GM18868 (cell line): Measurements from ENCODE around the gene ZDHHC18.
"Not testable (repeated sequence)": the region's sequence is repeated elsewhere in the genome, so short reads cannot be mapped to it uniquely, and the experiment has no call there.

ENCODE experiments used
- ATAC-seq: cut with Tn5 transposase; IDR thresholded peaks from one replicate; pipeline ENCODE4 v1.9.1; 2021; ENCODE audit warnings: mild to moderate bottlenecking, moderate library complexity; ENCODE audit not compliant: unreplicated experiment

Gene ZDHHC18

GRCh38 chr1:26790551-26790953, 35.9 kb upstream of the ZDHHC18 start:
- ATAC-seq = no peak

DNA sequence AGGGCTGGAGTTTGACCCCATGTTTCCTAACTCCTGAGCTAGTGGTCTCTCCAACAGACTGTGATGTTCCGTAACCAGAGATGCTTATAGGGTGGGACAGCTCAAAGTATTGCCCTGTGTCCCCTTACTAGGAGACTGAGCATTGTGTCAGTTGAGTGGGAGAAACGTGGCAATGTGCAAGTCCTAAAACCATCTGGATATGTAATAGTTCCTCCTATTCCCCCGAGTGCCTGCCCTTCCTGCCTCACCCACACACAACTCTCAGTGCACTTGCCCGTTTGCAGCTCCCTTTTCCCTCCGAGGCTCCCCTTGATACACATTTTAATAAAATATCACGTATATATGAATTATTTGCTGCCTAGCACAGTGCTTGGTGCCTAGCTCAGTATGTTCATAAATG, 35.3 kb upstream of the ZDHHC18 start:
- ATAC-seq = no peak

GRCh38 chr1:26791626-26792025, 34.9 kb upstream of the ZDHHC18 start:
- ATAC-seq = no peak

DNA sequence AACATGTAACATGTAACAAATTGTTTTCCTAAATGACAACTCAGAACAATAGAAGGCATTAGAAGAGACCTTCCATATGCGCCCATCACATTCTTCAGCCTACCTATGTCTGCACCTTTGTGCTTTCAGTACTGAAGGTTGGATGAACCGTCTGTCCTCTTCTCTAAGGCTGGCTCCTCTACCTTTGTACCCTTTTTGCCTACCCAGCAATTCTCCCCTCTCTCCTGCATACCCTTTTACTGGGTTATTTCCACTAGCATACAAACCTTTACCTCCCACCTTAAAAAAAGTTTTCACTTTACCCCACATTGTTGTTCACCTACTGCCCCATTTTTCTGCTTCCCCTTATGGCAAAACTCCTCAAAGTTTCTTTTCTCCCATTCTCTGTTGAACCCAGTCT, 33.6 kb upstream of the ZDHHC18 start:
- ATAC-seq = no peak

DNA sequence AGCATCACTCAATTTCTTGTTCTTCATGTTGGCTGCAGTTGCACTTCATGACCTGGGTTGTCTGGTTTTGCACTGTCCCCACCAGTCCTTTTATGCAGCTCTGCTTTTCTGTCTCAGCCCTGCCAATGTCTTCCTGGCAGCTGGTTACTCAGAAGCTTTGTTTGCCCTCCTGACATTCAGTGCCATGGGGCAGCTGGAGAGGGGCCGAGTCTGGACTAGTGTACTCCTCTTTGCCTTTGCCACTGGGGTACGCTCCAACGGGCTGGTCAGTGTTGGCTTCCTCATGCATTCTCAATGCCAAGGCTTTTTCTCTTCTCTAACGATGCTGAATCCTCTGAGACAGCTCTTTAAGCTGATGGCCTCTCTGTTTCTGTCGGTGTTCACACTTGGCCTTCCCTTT, 32.1 kb upstream of the ZDHHC18 start:
- no peak for ATAC-seq

GRCh38 chr1:26797627-26798026, 28.9 kb upstream of the ZDHHC18 start:
- no peak for ATAC-seq

GRCh38 chr1:26799479-26800142, 26.9 kb upstream of the ZDHHC18 start:
- no peak for ATAC-seq

- not testable (repeated sequence) for ATAC-seq
Measured at GRCh38 chr1:26803932-26804331, 22.6 kb upstream of the ZDHHC18 start.

GRCh38 chr1:26810105-26810504, 16.4 kb upstream of the ZDHHC18 start:
- not testable (repeated sequence) for ATAC-seq

- ATAC-seq = no peak
Measured at GRCh38 chr1:26811057-26811456, 15.4 kb upstream of the ZDHHC18 start.

- no peak for ATAC-seq
Measured at GRCh38 chr1:26811708-26812107, 14.8 kb upstream of the ZDHHC18 start.

- no peak for ATAC-seq
Measured at GRCh38 chr1:26814377-26814776, 12.1 kb upstream of the ZDHHC18 start.

DNA sequence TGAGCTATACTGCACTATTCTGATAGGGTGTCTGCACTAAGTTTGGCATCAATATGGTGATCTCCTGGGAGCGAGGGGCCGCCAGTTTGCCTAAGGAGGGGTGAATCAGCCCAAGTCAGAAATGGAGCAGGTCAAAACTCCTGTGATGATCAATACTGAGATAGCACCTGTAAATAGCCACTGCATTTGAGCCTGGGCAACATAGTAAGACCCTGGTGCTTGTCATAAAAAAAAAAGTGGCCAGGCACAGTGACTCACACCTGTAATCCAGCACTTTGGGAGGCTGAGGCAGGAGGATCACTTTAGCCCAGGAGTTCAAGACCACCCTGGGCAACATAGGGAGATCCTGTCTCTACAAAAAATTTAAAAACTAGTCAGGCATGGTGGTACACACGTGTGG, 11.6 kb upstream of the ZDHHC18 start:
- no peak for ATAC-seq

DNA sequence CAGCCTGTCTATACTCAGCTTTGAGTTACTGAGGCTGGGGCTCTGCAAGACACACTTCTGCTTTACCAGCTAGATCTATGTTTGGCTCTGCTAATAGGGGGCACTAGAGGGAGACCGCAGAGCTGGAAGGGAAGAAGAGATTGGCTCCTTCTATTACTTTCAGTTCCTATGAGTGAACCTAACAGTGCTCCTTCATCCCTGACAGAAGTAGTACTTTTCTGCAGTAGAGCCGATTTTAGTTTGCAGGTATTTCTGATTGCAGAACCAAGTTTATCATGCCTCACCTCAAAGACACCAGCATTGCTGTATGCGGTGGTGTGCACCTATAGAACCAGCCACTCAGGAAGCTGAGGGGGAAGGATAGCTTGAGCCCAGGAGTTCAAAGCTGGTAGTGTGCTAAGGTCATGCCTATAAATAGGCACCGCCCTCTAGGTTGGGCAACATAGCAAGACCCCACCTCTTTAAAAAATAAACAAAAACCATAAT, 5.7 kb upstream of the ZDHHC18 start:
- peak; percentile 95 for ATAC-seq

DNA sequence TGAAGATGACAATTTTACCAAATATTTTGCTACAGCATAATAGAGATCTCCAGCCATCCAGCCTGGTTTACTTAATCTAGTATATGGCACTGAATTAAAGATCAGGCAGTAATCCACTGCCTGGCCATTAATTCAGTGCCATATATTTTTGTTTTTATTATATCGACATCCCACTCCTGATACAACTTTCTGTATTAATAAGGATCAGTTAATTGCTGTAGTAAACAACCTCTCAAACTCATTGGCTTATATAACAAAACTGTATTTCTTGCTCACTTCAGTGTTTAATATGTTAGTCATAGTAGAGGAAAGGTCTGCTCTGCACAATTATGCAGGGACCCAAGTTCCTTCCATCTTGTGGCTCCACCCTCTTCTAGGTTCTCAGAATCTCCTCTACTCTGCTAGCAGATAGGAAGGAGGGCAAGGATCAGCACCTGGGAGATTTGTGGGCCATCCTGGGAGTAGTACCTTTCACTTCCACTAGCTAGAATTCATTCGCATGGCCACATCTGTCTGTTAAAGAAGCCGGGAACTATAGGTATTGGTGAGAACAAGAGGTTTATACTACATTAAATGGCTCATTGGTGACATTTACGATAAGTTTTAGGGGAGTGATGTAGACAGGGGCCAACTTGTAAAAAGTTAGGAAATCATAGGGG, 3.6 kb upstream of the ZDHHC18 start:
- ATAC-seq = no peak

DNA sequence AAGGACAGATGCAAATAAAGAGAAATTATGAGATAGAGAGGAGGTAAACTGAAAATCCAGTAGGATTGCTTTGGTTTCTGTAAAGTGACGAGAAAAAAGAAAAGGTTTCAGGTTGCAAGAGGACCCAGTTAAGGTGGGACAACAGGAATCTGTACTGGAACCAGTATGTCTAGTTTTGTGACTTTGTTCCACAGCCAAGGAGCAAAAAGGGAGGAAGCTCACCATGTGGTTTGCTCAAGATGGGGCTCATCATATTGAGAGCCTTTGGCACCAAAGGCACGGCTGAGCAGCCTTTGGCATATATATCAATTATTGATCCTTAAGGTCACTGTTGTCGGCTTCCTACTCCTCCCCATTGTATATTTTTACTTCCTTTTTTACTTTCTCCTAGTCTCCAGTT, 1.8 kb upstream of the ZDHHC18 start:
- ATAC-seq = no peak

DNA sequence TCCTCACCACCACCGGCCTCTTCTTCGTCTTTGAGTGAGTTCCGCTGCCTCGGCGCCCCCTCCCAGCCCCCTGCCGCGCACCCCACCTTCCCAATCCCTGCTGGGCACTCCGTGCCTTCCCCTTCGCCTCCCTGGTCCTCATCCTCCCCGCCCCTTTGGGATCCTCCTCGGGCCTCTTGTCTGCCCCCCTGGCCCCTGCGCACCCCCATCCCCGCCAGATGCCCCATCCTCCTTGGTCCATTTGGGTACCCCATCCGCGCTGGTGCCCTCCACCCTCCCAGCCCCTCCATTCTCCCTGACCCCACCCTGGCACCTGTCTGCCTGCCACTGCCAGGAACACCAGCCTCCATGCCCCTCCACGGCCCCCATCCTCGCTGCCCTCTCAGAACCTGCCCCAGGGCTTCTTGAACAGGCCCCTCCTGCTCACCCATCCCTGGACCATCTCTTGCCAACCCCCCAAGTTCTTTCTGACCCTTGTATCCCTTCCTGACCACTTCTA, 667 bp downstream of the ZDHHC18 start:
- ATAC-seq = no peak

- no peak for ATAC-seq
Measured at GRCh38 chr1:26827663-26828062, 1.2 kb downstream of the ZDHHC18 start.

GRCh38 chr1:26828411-26828991, 2.0 kb downstream of the ZDHHC18 start:
- ATAC-seq = no peak

GRCh38 chr1:26829184-26829911, 2.9 kb downstream of the ZDHHC18 start:
- ATAC-seq = no peak

GRCh38 chr1:26831059-26831458, 4.6 kb downstream of the ZDHHC18 start:
- ATAC-seq = no peak
